HG02885 (cell line): Measurements from ENCODE around the gene SUZ12.
"Not testable (repeated sequence)": the region's sequence is repeated elsewhere in the genome, so short reads cannot be mapped to it uniquely, and the experiment has no call there.

Source experiments
- ATAC-seq: cut with Tn5 transposase; IDR thresholded peaks from one replicate; pipeline ENCODE4 v1.9.1; 2021; ENCODE audit warnings: mild to moderate bottlenecking; ENCODE audit not compliant: unreplicated experiment, poor library complexity

The SUZ12 gene

DNA sequence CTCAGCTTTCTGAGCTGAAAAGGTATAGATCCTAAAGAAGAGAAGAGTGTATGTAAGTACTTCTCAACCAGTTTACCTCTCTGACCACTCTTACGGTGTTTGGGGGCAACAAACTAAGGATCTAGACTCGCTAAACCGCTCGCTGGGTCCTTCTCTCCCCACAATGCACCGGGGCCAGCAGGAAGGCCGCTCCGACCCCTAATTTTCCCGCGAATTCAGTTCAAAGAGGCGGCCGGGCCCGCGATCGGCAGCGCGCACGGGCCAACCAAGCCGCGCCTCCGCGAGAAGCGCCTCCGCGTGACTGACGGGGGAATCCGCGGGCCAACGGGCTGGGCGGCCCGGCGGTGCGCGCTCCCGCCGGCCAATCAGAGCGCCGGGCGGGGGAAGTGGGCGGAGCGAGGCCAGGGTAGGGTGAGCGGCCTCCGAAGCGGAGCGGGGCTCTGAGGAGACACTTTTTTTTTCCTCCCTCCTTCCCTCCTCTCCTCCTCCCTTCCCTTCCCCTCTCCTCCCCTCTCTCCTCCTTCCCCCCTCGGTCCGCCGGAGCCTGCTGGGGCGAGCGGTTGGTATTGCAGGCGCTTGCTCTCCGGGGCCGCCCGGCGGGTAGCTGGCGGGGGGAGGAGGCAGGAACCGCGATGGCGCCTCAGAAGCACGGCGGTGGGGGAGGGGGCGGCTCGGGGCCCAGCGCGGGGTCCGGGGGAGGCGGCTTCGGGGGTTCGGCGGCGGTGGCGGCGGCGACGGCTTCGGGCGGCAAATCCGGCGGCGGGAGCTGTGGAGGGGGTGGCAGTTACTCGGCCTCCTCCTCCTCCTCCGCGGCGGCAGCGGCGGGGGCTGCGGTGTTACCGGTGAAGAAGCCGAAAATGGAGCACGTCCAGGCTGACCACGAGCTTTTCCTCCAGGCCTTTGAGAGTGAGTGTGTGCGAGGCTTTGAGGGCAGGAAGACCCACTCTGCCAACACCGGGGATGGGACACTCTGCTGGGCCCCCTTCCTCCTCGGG is at the start of gene SUZ12:
Gene SUZ12 (plus strand): TSS at position 393 of the 995 bp plus-strand sequence. CDS start 240 bp downstream, at position 633.
- ATAC-seq = peak; percentile 96

DNA sequence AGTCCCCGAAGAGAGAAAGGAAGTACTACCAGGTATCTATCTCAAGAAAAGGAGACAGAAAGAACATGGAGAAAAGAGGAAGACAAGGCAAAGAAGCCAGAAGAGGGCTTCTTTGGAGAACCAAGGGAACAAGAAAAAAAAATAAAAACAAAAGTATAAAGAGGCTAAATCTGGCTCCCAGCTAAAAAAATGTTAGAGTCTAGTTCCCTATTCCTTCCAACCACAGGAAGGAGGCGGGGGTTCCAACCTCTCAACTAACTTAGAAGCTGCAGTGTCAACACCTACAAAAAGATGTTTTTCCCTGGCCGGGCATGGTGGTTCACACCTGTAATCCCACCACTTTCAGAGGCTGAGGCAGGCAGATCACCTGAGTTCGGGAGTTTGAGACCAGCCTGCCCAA is 48.7 kb upstream of the SUZ12 start:
- no peak for ATAC-seq

DNA sequence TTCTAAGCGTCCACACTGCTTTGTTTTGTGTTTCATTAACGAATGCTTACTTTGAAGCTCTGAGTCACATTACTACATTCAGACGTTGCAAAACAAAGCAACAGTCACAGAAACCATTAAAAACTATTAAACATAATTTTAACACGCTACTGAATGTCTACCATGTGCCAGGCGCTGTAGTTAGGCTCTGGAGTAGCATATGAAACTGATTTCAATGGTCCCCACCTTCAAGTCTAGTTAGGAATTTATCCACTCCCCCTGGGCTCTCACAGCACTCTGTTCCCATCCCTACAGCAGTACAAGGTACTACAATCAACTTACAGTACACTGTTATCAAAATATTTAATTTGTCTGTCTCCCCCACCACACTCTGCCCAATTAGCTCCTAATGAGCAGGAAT is 35.9 kb upstream of the SUZ12 start:
- ATAC-seq = no peak

DNA sequence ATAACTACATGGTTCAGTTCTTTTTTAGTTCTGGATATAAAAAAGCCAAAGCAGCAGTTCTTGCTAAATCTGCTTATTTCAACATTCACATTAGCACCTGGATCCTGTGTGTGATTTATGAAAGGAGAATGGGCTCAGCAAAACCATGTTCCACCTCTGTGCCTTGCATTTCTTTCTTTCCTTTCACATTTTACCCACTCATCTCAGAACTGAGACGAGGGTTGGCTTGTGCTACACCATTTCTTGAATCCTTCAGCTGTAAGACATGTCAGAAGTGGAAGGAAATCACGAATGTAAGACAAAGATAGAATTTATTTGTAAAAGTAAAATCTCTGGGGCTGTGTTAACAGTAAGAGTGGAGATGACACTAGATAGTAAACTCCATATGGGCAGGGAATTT is 34.1 kb upstream of the SUZ12 start:
- ATAC-seq = no peak

DNA sequence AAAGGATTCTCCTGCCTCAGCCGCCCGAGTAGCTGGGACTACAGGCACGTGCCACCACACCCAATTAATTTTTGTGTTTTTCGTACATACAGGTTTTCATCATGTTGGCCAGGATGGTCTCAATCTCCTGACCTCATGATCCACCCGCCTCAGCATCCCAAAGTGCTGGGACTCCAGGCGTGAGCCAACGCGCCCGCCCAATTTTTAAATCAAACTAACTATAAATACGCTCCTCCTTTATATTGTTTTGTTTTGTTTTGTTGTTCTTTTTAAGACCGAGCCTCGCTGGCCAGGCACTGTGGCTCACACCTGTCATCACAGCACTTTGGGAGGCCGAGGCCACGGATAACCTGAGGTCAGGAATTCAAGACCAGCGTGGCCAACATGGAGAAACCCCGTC is 33.4 kb upstream of the SUZ12 start:
- ATAC-seq = no peak

DNA sequence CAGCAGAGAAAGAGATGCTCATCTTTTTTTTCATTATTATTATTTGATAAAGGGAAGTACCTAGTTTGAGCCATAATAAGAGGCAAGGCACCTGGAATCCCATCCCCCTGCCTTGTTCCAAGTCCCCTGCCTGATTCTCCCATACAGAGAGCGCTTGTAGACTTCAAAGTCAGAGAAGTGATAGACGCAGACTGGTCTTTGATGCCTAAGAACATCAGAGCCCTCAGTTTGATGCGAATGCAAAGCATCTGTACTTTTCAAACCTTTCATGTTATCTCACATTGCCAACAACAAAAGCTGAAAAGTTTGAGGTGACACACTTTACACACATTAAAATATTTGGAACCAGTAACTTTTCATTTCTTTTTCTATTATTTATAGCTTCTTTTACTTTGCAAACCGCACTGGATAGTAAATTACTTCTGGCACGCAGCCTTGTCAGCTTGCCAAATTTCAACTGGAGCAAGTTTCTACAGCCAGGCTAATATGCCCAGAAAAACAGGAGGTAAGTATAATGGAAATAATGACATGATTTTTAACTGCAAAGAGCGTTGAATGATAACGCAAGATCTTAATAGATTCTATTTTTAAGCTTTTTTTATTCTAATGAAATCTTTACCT is 29.4 kb upstream of the SUZ12 start:
- ATAC-seq = no peak

DNA sequence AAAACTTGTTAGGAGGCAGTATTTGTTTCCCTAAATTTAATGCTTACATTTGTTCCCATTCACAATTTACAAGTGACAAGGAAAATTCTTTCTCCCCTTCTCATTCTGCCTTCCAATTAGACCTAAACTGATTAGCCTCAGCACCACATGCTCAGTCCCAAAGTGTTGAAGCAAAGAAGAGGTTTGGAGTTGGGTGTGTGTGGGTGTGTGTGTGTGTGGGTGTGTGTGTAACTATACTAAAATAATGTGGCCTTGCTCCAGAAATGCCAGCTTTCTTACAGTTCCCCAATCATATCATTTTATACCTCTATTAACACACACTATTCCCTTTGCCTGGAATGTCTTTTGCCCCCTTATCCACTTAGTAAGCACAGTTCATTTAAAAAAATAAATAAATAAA is 28.4 kb upstream of the SUZ12 start:
- no peak for ATAC-seq

DNA sequence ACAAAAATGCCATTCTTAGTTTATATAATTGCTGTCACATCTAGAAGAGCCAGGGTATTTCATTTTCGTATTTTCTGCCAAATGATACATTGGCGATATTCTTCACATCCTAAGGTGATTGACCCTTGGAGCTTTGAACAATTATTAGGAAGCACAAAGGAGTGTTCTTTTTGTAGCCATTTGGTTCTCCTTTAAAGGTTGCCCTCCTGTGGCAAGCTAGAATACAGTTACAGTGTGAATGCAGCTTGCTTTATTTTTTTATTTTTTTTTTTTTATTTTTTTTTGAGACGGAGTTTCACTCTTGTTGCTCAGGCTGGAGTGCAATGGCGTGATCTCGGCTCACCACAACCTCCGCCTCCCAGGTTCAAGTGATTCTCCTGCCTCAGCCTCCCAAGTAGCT is 24.1 kb upstream of the SUZ12 start:
- ATAC-seq = not testable (repeated sequence)

DNA sequence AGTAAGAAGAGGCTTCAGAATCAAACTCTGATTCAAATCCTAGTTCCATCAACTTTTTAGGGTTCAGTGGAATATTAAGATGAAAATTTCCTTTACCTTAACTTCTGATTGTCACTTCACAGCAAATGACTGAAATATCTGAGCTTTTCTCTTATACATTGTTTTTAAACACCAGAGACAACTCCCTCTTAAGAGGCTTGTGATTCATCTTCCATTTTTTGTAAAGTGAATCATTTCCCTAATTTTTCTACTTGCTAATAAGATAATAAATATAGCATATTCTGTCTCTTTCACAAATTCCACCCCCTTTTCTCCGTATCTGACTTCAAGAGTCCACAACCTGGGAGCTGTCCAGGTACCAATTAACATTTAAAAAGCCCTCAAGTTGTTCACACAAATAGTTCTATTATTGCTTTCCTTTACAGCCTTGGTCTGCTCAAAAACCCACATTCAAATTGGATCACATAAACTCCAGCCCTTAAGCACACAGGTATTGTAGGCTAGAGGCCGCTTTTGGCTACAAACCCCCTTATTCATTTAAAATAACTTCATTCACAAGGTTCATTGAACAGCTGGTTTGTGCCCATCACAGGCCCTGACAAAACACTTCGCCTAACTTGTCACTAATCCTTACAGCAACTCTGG is 21.2 kb upstream of the SUZ12 start:
- no peak for ATAC-seq

DNA sequence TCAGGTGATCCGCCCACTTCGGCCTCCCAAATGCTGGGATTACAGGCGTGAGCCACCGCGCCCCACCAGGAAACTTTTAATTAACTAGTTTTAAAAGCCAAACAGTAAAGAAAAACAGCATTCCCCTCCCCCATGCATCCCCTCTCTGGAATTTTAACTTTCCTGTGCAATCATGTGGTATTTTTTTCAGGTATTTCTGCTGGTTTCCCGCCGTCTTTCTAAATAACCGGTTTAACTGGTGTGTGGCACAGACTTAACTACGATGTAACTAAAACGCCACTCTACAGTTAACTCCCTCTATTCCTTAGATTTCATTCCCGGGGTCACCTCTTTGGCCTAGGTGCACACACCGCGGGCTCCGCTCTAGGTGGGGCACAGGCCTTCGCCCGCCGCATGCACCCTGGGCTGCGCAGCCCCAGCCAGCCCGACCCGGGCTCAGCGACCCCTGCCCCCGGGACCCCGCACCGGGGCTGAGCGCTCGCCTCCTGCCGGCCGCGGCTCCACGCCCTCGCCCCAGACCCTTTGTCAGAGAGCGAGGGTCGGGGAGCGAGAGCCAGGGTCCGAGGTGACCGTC is 20.2 kb upstream of the SUZ12 start:
- ATAC-seq = no peak

DNA sequence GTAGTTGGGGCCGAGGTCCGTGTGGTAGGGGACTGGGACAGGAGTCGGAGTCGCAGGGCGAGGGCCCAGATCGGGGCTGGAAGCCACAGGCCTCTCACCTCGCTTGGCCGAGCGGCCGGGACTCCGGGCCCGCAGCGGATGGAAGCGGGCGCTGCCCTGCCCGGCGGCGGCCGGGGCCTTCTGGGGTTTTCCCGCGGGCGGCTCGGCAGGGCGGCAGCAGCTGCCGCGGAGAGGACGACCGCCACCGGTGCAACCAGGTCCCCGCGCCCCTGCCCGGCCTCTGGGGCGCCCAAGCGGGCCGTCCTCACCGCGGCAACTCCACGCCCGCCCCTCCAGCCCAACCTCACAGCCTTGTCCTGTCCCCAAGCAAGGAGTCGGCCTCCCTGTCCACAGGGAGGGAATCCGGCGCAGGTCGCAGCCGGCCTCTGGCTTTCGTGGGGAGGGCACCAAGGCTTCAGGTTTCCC is 19.7 kb upstream of the SUZ12 start:
- ATAC-seq = no peak

DNA sequence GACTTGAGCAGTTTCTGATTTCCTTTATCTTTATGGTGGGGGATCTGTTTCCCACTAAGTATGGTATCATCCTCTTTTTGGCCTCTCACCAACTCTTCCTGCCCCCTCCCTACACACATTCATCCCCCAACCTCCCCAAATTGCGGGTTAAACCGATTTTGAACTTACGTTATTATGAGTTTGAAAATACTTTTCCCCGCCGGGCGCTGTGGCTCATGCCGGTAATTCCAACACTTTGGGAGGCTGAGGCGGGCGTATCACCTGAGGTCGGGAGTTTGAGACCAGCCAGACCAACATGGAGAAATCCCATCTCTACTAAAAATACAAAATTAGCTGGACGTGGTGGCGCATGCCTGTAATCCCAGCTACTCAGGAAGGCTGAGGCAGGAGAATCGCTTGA is 19.1 kb upstream of the SUZ12 start:
- not testable (repeated sequence) for ATAC-seq

DNA sequence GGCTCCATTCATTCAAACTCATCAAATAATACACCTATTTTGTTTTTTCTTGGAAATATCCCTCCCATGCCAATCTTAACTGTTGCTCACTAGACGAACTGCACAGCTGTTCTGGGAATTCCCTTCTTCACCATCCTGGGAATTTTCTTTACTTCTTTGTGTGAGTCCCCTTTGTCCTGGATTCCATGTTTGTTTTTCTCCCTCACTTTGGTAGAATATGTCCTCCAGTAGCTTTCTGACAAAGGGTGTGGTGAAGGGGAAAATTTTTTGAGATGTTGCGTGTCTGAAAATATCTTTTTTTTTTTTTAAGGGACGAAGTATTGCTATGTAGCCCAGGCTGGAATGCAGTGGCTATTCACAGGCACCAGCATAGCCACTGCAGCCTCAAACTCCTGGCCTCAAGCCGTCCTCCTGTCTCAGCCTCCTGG is 18.1 kb upstream of the SUZ12 start:
- ATAC-seq = no peak

DNA sequence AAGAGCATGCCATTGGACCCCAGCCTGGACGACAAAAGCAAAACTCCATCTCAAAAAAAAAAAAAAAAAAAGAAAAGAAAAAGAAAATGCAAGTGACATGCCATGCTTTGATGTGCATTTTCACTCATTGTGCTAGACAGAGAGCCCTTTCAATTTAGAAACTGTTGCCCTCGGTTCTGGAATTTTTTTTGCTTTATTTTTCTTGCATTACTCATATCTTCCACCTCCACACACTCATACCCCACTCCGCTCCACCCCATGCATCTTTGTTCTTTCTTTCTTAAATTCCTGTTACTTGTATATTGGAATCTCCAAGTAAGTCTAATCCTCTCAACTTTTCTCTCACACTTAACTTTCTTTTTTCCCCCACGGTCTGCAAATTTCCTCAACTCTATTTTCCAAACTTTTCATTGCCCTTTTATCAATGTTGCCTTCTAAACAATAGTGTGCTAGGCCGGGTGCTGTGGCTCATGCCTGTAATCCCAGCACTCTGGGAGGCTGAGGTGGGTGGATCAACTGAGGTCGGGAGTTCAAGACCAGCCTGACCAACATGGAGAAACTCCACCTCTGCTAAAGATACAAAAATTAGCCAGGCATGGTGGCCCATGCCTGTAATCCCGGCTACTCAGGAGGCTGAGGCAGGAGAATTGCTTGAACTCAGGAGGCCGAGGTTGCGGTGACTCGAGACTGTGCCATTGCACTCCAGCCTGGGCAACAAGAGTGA is 16.8 kb upstream of the SUZ12 start:
- no peak for ATAC-seq

DNA sequence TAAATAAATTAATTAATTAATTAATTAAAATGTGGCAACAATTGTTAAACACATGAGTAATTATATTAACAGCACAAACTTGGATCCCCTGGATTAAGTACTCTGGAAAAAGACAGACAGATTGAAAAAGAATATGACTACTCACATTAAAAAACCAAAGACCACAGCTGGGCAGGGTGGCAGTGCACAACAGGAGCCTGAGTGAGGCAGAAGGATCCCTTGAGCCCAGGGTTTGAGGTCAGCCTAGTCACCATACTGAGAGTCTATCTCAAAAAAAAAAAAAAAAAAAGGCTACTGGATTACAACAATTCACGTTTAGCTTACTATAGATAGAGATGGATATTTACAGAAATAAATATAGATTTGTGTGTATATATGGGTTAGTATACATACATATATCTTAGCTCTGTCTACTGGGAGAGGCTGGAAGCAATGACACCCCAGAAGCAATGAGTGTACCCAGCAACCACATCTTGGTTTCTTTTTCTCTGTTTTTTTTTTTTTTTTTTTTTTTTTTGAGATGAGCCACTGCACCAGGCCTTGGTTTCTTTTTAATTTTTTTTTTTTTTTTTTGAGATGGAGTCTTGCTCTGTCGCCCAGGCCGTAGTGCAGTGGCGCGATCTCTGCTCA is 10.6 kb upstream of the SUZ12 start:
- no peak for ATAC-seq

DNA sequence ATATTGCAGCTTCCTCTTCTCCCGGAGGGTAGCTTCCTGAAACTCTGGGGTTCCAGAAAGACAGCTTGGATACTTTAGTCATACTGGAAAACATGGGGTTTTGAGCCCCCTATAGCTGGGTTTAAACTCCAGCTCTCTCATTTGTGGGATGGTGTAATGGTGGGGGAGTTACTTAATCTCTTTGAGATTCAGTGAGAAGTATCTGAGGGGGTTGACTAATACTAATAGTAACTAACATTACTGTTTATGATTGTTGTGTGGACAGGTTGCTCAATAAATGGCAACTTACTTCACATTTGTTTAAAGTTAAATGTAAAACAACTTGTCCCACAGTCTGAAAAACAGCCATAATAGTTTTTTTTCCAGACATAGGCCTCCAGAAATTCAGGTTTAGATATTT is 5.1 kb upstream of the SUZ12 start:
- ATAC-seq = no peak

DNA sequence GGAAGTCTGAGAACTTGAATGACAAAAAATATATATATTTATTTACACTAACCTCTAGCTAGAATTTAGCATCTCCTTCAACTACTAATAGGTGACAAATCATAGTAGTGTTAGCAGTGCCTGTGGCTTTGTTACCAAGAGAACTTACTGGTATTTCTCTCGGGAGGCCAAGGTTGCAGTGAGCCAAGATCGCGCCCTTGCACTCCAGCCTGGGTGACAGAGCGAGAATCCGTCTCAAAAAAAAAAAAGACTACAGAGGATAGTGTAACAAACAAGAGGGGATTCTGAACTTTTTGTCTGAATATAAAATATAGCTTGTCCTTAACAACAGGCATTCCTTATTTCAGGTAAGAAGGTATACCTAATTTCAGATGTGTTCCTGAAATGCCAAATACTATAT is 1.3 kb upstream of the SUZ12 start:
- no peak for ATAC-seq

DNA sequence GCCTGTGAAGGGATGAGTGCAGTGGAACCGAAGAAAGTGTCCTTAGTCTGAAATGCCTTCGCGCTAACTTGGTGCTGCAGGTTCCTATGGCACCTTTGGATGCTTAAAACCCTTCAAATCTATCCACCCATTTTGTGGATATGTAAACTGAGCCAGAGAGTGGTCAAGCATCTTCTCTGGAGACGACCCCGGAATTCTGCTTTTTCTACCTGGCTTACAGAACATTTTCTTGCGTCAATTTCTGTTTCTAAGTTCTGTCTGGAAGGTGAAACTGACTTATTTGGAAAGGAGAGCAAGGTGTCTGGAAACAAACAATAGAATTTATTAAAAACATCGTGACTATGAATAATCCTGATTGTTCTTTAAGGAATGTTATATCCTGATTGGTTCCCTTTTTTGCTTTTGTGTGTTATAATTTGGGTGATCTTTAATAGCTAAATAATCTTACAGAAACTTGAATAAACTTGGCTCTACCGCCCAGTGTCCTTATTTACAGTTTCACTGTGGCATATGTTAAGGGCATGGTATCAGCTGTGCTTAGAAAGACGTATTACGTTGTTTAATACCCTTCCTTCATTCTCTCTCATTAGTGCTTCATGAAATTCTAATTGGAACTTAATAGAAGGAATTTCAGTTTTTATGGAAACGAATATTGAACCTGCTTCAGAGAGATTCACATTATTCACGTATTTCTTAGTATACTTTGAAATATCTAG is 1.3 kb downstream of the SUZ12 start:
- not testable (repeated sequence) for ATAC-seq

DNA sequence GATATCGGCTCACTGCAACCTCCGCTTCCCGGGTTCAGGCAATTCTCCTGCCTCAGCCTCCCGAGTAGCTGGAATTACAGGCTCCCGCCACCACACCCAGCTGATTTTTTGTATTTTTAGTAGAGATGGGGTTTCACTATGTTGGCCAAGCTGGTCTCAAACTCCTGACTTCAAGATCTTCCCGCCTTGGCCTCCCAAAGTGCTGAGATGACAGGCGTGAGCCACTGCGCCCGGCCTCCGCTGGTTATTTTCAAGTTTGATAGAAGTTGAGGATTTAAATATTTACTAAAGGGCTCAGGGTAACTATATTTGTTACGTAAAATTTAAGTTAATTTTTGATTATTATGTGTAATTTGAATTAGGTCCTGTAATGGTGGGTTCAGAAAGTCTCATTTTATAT is 5.1 kb downstream of the SUZ12 start:
- ATAC-seq = not testable (repeated sequence)
